Stimulated activated CD4-positive, alpha-beta T cell treated with anti-CD3 and anti-CD28 coated beads, TNF-alpha, amount 100 ng/mL, for 4 hours (primary cell): Measurements from ENCODE around the gene AP2A2.

Experiments
- DNase-seq, 3 experiments: peaks; one replicate each; pipeline ENCODE4 v3.0.0-alpha.2; 2020; ENCODE audit warnings: low read depth in 3 of 3

Gene AP2A2

GRCh38 chr11:925496-926301, at the start of gene AP2A2:
AP2A2 (plus strand) TSS chr11:925870; CDS start chr11:926022, 152 bp downstream.
- peak; percentile 84 to 91 (median 85) for DNase-seq

GRCh38 chr11:876545-876944, 49.1 kb upstream of the AP2A2 start:
- no peak for DNase-seq

- DNase-seq: no peak
Observed at GRCh38 chr11:877565-877964, 48.1 kb upstream of the AP2A2 start.

- DNase-seq: no peak
Observed at GRCh38 chr11:880447-880846, 45.2 kb upstream of the AP2A2 start.

GRCh38 chr11:882596-882995, 43.1 kb upstream of the AP2A2 start:
- no peak for DNase-seq

GRCh38 chr11:883527-883926, 42.1 kb upstream of the AP2A2 start:
- no peak for DNase-seq

GRCh38 chr11:884578-885070, 41.0 kb upstream of the AP2A2 start:
- no peak for DNase-seq

GRCh38 chr11:886568-886967, 39.1 kb upstream of the AP2A2 start:
- no peak for DNase-seq

GRCh38 chr11:887589-887988, 38.1 kb upstream of the AP2A2 start:
- no peak for DNase-seq

- no peak for DNase-seq
Observed at GRCh38 chr11:888310-889212, 37.1 kb upstream of the AP2A2 start.

GRCh38 chr11:889257-889656, 36.4 kb upstream of the AP2A2 start:
- no peak for DNase-seq

GRCh38 chr11:889687-890475, 35.8 kb upstream of the AP2A2 start:
- DNase-seq: no peak

GRCh38 chr11:890794-891540, 34.7 kb upstream of the AP2A2 start:
- no peak for DNase-seq

- no peak for DNase-seq
Observed at GRCh38 chr11:893008-893654, 32.5 kb upstream of the AP2A2 start.

- no peak for DNase-seq
Observed at GRCh38 chr11:894575-895201, 31.0 kb upstream of the AP2A2 start.

- DNase-seq: no peak
Observed at GRCh38 chr11:895331-896110, 30.1 kb upstream of the AP2A2 start.

- DNase-seq: no peak
Observed at GRCh38 chr11:897253-898142, 28.2 kb upstream of the AP2A2 start.

GRCh38 chr11:898143-898511, 27.5 kb upstream of the AP2A2 start:
- no peak for DNase-seq
